Measurements from ENCODE around the gene TMEM125. TPM values are rescaled to one million over a fixed set of nuclear protein-coding genes. Genes with fewer than 3 reads are reported as not detected.

The TMEM125 gene
- total RNA-seq, 1 donor from 2014 or later, result not detected

DNA sequence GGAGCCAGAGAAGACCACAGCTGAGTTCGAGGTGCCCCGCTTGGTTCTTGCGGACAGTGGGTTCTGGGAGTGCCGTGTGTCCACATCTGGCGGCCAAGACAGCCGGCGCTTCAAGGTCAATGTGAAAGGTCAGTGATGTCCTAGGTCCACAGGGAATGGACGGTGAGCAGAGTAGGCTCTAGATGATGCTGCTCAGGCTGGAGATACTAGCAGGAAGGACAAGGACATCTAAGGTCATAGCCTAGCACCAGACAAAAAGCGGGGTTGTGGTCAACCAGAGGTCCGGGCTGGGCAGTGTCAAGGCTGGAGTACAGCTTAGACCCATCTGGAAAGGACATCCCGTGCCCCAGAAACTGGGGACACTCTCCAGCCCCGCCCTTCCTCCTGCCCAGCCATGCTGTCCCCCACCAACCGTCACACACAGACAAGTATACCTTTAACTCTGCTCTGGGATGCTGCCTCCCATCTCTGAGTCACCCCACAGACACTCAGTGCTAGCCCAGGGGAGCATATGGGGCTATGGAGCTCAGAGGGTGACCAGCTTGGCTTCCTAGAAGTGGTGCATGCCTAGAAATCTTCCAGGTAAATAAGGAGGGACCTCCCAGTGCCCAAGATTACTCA, 39.7 kb downstream of the TMEM125 start:
- no peak for DNase-seq (ENCODE audit: low read depth, low spot score)

- no peak for DNase-seq (ENCODE audit: low read depth, low spot score)
Observed at GRCh38 chr1:43311521-43311920, 41.7 kb downstream of the TMEM125 start.

GRCh38 chr1:43312212-43312623, 42.4 kb downstream of the TMEM125 start:
- no peak for DNase-seq (ENCODE audit: low read depth, low spot score)

- DNase-seq (ENCODE audit: low read depth, low spot score), result no peak
Observed at GRCh38 chr1:43312663-43313515, 43.1 kb downstream of the TMEM125 start.

- no peak for DNase-seq (ENCODE audit: low read depth, low spot score)
Observed at GRCh38 chr1:43313771-43314170, 44.0 kb downstream of the TMEM125 start.

- DNase-seq (ENCODE audit: low read depth, low spot score), result no peak
Observed at GRCh38 chr1:43314233-43314632, 44.5 kb downstream of the TMEM125 start.

GRCh38 chr1:43315481-43315880, 45.7 kb downstream of the TMEM125 start:
- DNase-seq (ENCODE audit: low read depth, low spot score), result no peak

DNA sequence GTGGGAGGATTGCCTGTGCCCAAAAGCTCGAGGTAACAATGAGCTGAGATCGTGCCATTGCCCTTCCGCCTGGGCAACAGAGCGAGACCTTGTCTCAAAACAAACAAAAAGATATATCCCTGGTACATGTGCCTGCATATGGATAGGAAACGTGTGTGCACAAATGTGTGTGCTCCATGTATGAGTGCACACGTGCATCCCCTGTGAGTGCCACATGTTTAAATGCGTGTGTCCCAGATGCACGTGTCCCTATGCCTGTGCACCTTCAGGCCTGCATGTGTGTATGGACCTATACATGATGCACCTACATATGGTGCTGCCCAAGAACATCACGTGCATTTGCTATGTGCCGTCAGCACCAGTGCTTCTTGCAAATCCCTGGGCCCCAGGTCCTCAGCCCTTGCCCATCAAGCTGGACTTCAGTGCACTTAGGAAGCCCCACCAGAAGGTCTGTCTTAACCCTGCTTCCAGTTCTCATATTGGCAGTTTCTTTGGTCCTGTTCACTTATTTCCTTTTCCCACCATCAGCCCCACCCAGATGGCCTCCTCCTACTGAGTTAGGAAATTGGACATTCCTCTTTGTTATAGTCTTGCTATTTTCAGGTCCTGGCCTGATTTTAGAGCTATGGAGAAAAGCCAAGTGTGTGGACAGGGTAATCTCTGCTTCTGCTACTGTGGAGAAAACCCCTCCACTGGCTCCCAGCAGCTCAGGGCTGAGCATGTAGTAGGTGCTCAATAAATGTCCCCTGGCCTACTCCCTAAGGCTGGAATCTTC, 46.4 kb downstream of the TMEM125 start:
- no peak for DNase-seq (ENCODE audit: low read depth, low spot score)

DNA sequence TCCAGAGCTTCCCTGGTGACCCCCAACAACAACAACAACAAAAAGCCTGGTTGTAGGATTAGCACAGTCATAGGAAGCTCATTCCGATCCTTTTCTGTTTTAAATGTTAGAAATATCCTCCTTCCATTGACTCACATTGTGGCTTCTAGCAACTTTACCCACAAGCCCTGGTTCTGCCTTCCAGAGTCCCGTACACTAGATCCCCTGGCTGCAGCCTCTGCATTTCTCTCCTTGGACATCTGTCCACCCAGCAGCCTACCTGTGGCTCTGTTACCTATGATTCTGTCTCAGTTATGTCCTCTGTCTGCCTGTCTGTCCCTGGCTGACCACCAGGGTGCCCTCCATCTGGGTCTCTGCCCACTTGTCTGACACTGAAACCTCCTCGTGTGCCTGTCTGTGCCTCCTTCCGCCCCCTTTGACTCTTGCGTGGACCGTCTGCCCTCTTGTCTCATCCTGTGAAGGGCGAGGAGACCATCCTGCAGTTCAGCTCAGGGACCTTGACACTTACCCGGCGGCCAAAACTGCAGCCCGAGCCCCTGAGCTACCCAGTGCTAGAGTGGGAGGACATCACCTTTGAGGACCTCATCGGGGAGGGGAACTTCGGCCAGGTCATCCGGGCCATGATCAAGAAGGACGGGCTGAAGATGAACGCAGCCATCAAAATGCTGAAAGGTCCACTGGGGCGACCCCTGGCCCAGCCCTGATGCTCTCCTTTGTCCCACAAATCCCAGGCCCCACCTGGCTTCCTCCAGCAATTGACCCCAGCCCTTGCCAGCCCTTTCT, 47.1 kb downstream of the TMEM125 start:
- DNase-seq (ENCODE audit: low read depth, low spot score), result no peak

DNA sequence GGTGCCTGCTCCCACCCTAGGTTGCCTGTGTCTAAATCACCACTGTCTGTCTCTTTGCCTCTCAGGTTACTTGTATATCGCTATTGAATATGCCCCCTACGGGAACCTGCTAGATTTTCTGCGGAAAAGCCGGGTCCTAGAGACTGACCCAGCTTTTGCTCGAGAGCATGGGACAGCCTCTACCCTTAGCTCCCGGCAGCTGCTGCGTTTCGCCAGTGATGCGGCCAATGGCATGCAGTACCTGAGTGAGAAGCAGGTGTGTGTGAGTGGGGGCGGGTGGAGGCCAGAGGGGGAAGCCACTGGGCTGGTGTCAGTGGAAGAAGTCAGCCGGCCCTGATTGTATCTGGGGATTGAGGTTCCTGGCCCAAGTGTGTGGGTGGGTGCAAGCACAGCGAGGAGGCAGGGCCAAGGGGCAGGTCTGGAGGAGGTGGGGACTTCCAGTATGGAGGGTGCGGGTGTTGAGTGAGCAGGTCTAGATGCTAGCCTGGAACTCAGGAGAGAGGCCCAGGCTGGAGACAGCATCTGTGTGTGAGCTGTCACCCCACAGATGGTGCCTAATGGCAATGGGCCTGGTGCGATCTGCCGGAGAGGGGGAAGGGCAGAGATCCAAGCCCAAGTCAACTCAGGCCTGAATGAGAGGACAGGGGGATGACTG, 48.2 kb downstream of the TMEM125 start:
- no peak for DNase-seq (ENCODE audit: low read depth, low spot score)

DNA sequence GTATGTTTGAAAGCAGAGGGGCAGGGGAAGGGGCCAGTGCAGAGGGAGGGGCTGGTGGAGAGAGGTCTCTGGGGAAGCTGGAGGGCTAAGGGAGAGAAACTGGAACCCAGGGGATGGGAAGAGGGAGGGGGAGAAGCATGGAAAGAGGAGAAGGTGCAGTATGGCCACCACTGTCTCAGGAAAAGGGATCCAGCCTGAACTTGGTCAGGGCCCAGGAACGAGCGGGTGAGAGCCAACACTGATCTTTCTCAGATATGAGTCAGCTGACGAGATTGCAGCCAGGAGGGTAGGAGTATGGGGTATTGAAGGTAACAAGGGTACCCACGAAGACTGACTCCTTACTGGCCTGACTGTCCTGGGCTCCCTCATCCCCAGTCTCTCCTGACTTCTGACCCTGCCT, 49.0 kb downstream of the TMEM125 start:
- DNase-seq (ENCODE audit: low read depth, low spot score), result no peak

DNA sequence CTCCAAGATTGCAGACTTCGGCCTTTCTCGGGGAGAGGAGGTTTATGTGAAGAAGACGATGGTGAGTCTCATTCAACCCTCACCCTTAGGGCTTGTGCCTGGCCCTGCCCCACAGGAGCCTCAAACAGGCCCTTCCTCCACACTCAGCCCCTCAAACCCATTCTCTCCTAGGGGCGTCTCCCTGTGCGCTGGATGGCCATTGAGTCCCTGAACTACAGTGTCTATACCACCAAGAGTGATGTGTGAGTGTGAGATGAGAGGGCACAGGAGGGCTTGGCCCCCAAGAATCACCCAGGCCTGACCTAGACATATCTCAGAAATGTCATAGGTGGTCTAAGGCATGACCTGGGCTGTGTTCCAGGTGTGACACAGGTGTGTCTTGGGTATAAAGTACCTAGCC, 49.5 kb downstream of the TMEM125 start:
- DNase-seq (ENCODE audit: low read depth, low spot score), result no peak

DNA sequence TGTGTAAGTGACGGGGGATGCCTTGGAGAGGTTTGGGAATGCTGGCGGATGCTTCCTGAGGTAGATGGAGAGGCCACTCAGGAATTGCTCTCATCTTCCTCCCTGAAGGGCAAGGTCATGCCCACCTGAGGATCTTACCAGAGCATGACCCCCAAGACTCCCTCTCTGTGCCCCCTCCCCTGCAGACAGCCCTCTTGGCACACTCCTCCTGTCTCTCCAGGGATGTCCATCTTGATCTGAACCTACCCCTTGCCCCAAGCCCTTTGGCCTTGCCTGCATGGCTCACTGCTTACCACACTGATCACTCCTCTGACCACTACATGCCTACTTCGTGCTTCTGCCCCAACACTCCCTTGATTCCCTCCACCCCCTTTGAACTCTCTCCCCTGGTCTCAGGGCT, 50.0 kb downstream of the TMEM125 start:
- DNase-seq (ENCODE audit: low read depth, low spot score), result no peak

DNA sequence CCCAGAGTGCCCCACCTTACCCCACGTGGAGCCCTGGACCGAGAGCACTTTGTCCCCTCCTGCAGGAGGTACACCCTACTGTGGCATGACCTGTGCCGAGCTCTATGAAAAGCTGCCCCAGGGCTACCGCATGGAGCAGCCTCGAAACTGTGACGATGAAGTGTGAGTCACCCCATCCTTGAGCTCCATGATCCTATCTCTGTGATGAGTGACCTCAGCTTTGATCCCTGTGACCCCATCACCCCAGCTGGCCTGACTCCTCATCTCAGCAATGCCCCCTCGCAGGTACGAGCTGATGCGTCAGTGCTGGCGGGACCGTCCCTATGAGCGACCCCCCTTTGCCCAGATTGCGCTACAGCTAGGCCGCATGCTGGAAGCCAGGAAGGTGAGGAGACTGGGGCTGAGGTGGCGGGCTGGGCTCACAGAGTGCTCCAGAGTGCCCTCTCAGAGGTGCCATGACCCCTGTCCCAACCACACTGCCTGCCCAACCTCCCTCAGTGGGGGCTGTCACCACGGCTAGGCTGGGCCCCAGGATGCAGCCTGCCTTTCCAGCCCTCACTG, 51.6 kb downstream of the TMEM125 start:
- no peak for DNase-seq (ENCODE audit: low read depth, low spot score)

- DNase-seq (ENCODE audit: low read depth, low spot score), result no peak
Observed at GRCh38 chr1:43322506-43322905, 52.7 kb downstream of the TMEM125 start.

Other genes starting within 250 kb of the TMEM125 start
- gene EBNA1BP2, start 97.7 kb upstream of the TMEM125 start, total RNA-seq, result 136 and 177 TPM in 2 replicates
- 0.14 and 0.20 TPM in 2 replicates for gene CFAP57, start 97.7 kb upstream of the TMEM125 start, total RNA-seq
- gene C1orf210, start 15.6 kb downstream of the TMEM125 start, total RNA-seq, result not detected in 2 replicates
- 615 and 699 TPM in 2 replicates for gene TIE1, start 31.0 kb downstream of the TMEM125 start, total RNA-seq
- not detected in 2 replicates for gene MPL, start 67.8 kb downstream of the TMEM125 start, total RNA-seq
- 69.2 and 189 TPM in 2 replicates for gene CDC20, start 89.0 kb downstream of the TMEM125 start, total RNA-seq
- 57.0 and 84.4 TPM in 2 replicates for gene ELOVL1, start 98.0 kb downstream of the TMEM125 start, total RNA-seq
- gene MED8, start 119.8 kb downstream of the TMEM125 start, total RNA-seq, result 44.1 and 60.8 TPM in 2 replicates
- gene SZT2, start 119.9 kb downstream of the TMEM125 start, total RNA-seq, result 15.1 and 22.0 TPM in 2 replicates
- gene HYI, start 183.9 kb downstream of the TMEM125 start, total RNA-seq, result 133 and 149 TPM in 2 replicates

Data from pulmonary artery endothelial cell (primary cell).